SK-N-SH treated with all-trans-retinoic acid at 6 μM for 48 hours (cell line): Measurements from ENCODE around the gene MED20.

Experiments
- PATZ1 ChIP-seq: fragments of 250-450 bp; sonication (Bioruptor Pico); IDR thresholded peaks from 2 replicates; pipeline ENCODE4 v1.8.0; 2020; ENCODE audit warnings: mild to moderate bottlenecking, moderate library complexity, borderline replicate concordance
- ZFP3 ChIP-seq: fragments of 250-450 bp; sonication (Bioruptor Pico); IDR thresholded peaks from 2 replicates; pipeline ENCODE4 v1.5.0; 2020; ENCODE audit warnings: mild to moderate bottlenecking, moderate library complexity
- ZFP30 ChIP-seq: fragments of 450-650 bp; formaldehyde crosslinking; IDR thresholded peaks from 2 replicates; pipeline ENCODE4 v1.5.0; 2022; ENCODE audit warnings: mild to moderate bottlenecking, moderate library complexity
- ZNF565 ChIP-seq: fragments of 450-650 bp; formaldehyde crosslinking; conservative IDR thresholded peaks from 2 replicates; pipeline ENCODE4 v1.5.0; 2020; ENCODE audit warnings: low read depth, mild to moderate bottlenecking, moderate library complexity
- ZNF8 ChIP-seq: fragments of 450-650 bp; formaldehyde crosslinking; IDR thresholded peaks from 2 replicates; pipeline ENCODE4 v1.5.0; 2020; ENCODE audit warnings: mild to moderate bottlenecking, moderate library complexity
- TF ChIP-seq, protein P1 (sequence below): fragments of 250-450 bp; sonication (Bioruptor Pico); IDR thresholded peaks from 2 replicates; pipeline ENCODE4 v1.5.1; 2021; ENCODE audit warnings: mild to moderate bottlenecking, moderate library complexity

- TF ChIP-seq ZNF8 (CRISPR knock-in tag) (no peak), PATZ1 (CRISPR knock-in tag) (no peak), ZFP3 (no peak), ZFP30 (CRISPR knock-in tag) (no peak), ZNF565 (CRISPR knock-in tag) (no peak)
- TF ChIP-seq, protein P1, sequence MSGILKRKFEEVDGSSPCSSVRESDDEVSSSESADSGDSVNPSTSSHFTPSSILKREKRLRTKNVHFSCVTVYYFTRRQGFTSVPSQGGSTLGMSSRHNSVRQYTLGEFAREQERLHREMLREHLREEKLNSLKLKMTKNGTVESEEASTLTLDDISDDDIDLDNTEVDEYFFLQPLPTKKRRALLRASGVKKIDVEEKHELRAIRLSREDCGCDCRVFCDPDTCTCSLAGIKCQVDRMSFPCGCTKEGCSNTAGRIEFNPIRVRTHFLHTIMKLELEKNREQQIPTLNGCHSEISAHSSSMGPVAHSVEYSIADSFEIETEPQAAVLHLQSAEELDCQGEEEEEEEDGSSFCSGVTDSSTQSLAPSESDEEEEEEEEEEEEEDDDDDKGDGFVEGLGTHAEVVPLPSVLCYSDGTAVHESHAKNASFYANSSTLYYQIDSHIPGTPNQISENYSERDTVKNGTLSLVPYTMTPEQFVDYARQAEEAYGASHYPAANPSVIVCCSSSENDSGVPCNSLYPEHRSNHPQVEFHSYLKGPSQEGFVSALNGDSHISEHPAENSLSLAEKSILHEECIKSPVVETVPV (CRISPR knock-in tag): no peak
Observed at GRCh38 chr6:41878246-41878645, 42.7 kb downstream of the MED20 start.
